CD4-positive, alpha-beta T cell treated with Interferon gamma for 1 hour (primary cell): ENCODE results near the gene SV2B.
"Not testable (repeated sequence)": the region's sequence is repeated elsewhere in the genome, so short reads cannot be mapped to it uniquely, and the experiment has no call there.

Experiments
- DNase-seq: peaks from one replicate; pipeline ENCODE4 v3.0.0-alpha.2; 2020

Gene SV2B

GRCh38 chr15:91099995-91100813 is at the start of gene SV2B:
Gene SV2B, plus strand, starts transcription at chr15:91100257. Its CDS starts 126,007 bp downstream, at chr15:91226264.
- DNase-seq, result peak; percentile 6

GRCh38 chr15:91051248-91051647 is 48.8 kb upstream of the SV2B start:
- no peak for DNase-seq

GRCh38 chr15:91054816-91055215 is 45.2 kb upstream of the SV2B start:
- no peak for DNase-seq

GRCh38 chr15:91055548-91056331 is 44.3 kb upstream of the SV2B start:
- peak; percentile 23 for DNase-seq

- DNase-seq, result no peak
Observed at GRCh38 chr15:91061230-91061629, 38.8 kb upstream of the SV2B start.

GRCh38 chr15:91061997-91062396 is 38.1 kb upstream of the SV2B start:
- no peak for DNase-seq

- no peak for DNase-seq
Observed at GRCh38 chr15:91065505-91065904, 34.6 kb upstream of the SV2B start.

- DNase-seq, result no peak
Observed at GRCh38 chr15:91067036-91067435, 33.0 kb upstream of the SV2B start.

GRCh38 chr15:91068436-91068835 is 31.6 kb upstream of the SV2B start:
- no peak for DNase-seq

- DNase-seq, result no peak
Observed at GRCh38 chr15:91068966-91069365, 31.1 kb upstream of the SV2B start.

GRCh38 chr15:91070872-91071271 is 29.2 kb upstream of the SV2B start:
- DNase-seq, result no peak

GRCh38 chr15:91072161-91072560 is 27.9 kb upstream of the SV2B start:
- no peak for DNase-seq

GRCh38 chr15:91073077-91073476 is 27.0 kb upstream of the SV2B start:
- no peak for DNase-seq

GRCh38 chr15:91073768-91074167 is 26.3 kb upstream of the SV2B start:
- no peak for DNase-seq

- DNase-seq, result no peak
Observed at GRCh38 chr15:91075739-91076138, 24.3 kb upstream of the SV2B start.

- no peak for DNase-seq
Observed at GRCh38 chr15:91077029-91077428, 23.0 kb upstream of the SV2B start.

GRCh38 chr15:91093866-91094265 is 6.2 kb upstream of the SV2B start:
- DNase-seq, result not testable (repeated sequence)

- DNase-seq, result no peak
Observed at GRCh38 chr15:91098451-91098850, 1.6 kb upstream of the SV2B start.

GRCh38 chr15:91099616-91099994 is 452 bp upstream of the SV2B start:
- no peak for DNase-seq

GRCh38 chr15:91100814-91101607 is 954 bp downstream of the SV2B start:
- DNase-seq, result no peak

GRCh38 chr15:91101608-91101920 is 1.5 kb downstream of the SV2B start:
- DNase-seq, result no peak

GRCh38 chr15:91102546-91103330 is 2.7 kb downstream of the SV2B start:
- no peak for DNase-seq

- no peak for DNase-seq
Observed at GRCh38 chr15:91104111-91104510, 4.1 kb downstream of the SV2B start.
